HG02678 (cell line): Measurements from ENCODE around the gene R3HDM2.

Experiments used
- ATAC-seq: cut with Tn5 transposase; IDR thresholded peaks from one replicate; pipeline ENCODE4 v1.9.1; 2021; ENCODE audit warnings: mild to moderate bottlenecking, moderate library complexity; ENCODE audit not compliant: unreplicated experiment

R3HDM2 gene

DNA sequence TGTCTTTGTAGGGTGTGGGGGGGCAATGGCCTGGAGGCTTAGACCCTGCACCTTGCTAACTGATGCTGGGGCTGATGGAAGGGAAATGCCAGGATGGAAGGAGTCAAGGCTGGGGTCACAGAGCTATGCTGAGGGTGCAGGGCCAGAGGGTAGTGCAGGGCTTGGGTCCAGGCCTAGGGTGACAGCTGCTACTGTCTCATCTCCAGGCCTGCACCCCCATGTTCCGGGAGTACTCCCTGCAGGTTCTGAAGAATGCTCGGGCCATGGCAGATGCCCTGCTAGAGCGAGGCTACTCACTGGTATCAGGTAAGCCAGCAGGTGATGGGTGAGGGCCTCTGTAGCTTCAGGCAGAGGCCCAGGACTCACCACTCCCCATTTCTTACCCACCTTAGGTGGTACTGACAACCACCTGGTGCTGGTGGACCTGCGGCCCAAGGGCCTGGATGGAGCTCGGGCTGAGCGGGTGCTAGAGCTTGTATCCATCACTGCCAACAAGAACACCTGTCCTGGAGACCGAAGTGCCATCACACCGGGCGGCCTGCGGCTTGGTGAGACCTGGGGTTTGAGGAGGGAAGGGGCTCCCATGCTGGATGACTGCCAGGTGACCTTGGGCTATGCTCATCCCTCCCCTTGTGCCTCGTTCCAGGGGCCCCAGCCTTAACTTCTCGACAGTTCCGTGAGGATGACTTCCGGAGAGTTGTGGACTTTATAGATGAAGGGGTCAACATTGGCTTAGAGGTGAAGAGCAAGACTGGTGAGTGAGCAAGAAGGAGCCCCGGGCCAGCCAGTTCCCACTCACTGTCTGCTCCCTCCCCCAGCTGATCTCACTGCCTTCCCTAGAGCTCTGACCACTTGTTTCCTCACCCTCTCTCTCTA lies 197.2 kb downstream of the R3HDM2 start:
- no peak for ATAC-seq

DNA sequence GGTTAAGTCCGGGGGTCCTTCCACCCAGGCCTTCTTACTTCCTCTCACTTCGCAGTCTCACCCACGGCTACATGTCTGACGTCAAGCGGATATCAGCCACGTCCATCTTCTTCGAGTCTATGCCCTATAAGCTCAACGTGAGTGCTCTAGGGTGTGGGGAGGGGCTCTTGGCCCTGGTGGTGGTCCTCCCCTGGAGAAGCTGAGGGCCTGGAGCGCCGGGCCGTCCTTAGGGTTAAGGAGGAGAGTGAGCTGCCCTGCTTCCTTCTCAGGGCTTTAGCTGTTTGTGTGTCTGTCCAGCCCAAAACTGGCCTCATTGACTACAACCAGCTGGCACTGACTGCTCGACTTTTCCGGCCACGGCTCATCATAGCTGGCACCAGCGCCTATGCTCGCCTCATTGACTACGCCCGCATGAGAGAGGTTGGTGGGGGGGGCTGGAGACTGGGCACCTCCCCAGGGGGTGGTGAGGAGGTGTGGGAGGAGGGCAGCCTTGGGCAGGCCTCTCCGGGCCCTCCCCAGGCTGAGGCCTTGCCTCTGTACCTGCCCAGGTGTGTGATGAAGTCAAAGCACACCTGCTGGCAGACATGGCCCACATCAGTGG lies 198.6 kb downstream of the R3HDM2 start:
- ATAC-seq = no peak

GRCh38 chr12:57231276-57232021 lies 199.4 kb downstream of the R3HDM2 start:
- ATAC-seq = no peak

DNA sequence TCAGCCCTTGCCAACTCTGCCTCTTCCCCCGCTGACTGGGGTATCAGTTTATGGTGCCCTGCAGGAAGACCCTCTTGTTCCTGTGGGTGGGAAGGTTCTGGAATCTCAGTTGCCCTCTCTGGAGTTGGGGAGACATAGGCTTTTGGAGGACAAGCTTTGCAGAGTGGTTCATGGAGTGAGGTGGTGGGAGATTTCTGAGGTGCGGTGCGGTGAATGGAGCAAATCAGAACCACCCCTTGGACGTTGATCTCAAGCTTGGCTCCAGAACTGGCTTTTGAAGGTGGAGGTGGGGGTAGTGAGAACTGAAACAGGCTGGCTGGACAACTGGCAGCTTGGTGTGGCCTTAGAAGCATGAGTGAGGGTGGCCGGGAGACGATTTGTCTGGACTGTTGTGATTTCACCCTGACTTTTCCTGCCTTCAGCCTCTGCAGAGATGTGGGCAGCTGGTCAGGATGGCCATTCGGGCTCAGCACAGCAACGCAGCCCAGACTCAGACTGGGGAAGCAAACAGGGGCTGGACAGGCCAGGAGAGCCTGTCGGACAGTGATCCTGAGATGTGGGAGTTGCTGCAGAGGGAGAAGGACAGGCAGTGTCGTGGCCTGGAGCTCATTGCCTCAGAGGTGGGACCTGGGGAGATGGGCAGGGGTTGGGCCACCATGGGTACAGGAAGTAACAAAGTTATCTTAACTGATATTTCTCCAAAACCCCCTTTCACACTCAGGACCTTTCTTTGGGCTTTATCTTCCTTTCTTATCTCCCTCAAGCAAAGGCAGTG lies 200.3 kb downstream of the R3HDM2 start:
- ATAC-seq = no peak

DNA sequence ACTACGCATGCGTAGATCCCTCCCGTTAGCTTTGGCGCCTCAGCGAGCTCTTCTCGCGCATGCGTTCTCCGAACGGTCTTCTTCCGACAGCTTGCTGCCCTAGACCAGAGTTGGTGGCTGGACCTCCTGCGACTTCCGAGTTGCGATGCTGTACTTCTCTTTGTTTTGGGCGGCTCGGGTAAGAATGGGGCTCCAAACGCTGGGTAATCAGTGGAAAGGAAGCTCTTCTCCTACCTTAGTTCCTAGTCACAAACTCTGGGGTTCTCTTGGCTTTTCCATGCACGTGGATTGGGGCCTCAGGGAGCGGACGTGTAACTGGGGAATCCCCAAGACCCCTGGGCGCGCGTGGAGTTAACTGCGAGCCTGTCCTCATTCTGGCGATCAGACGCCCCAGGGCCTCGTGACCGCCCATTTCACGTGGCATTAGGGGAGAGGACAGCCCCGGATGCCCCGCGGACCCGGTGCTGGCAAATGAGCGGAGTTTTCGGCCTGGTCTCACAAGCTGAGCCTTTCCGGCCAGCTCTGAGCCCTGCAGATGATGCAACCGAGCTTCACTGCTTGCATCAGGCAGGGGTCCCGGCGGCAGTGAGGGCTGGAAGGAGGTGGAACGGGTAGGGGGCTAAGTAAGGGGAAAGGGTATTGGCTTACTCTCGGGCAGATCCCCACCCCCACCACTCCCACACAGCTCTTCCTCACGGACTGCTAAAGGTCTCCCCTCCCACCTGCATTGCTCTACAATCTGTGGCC lies 201.0 kb downstream of the R3HDM2 start, which contains the start of gene SHMT2:
Gene SHMT2 (plus strand): TSS at position 78 of the 747 bp plus-strand sequence. CDS start 68 bp downstream, at position 146.
- peak; percentile 68 for ATAC-seq

DNA sequence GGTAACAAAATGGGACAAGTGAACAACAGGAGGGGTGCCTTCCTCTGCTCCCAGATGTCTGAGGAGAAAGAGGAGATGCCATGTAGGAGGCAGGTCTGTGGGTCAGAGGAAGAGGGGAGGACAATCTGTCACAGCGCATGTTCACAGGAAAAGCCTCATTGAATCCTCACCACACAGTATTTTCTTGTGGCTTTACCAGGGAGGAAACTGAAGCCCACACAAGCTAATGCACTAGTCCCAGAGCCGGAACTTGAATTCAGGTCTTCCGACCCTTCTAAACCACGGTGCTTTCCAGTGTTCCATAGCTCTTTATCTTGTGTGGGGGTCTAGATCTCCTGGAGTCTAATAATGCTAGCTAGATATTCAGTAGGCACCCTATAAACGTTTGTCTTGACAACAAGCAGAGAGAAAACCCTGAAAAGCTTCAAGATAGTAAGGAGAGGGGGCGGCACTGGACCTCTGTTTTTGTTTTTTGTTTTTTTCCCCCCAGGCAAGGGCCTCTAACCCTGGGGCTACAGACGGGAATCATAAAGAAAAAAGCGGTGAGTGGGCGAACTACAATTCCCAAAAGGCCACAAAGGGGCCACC lies 201.7 kb downstream of the R3HDM2 start:
- ATAC-seq = peak; percentile 13

- ATAC-seq = no peak
Measured at GRCh38 chr12:57227315-57228115, 203.3 kb downstream of the R3HDM2 start.

- ATAC-seq = no peak
Measured at GRCh38 chr12:57226588-57227314, 204.1 kb downstream of the R3HDM2 start.

DNA sequence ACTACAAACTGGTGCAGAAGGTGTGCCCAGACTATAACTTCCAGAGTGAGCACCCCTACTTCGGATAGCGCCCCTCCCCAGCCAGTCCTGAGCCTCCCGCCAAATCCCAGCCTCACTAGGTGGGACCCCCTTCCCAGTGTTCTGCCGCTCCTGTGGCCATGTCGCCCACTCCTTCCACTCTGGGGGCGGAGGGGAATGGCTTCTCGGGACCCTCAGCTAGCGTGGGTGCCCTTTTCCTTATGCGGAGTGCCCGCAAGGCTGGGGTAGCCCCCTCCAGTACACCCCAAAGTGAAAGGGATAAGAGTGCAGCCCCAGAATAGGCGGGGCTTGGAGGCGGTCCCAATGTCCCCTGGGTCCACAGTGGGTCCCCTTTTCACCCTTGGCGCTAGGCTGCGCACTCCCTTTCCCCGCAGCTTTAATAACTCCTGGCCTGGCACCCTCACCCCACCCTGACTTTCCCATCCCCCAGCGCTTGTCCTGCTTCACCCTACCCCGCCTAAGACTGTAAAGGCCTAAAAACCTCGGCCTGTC lies 205.1 kb downstream of the R3HDM2 start:
- ATAC-seq = no peak

- ATAC-seq = no peak
Measured at GRCh38 chr12:57224973-57225679, 205.7 kb downstream of the R3HDM2 start.

- ATAC-seq = no peak
Measured at GRCh38 chr12:57224278-57224972, 206.4 kb downstream of the R3HDM2 start.

DNA sequence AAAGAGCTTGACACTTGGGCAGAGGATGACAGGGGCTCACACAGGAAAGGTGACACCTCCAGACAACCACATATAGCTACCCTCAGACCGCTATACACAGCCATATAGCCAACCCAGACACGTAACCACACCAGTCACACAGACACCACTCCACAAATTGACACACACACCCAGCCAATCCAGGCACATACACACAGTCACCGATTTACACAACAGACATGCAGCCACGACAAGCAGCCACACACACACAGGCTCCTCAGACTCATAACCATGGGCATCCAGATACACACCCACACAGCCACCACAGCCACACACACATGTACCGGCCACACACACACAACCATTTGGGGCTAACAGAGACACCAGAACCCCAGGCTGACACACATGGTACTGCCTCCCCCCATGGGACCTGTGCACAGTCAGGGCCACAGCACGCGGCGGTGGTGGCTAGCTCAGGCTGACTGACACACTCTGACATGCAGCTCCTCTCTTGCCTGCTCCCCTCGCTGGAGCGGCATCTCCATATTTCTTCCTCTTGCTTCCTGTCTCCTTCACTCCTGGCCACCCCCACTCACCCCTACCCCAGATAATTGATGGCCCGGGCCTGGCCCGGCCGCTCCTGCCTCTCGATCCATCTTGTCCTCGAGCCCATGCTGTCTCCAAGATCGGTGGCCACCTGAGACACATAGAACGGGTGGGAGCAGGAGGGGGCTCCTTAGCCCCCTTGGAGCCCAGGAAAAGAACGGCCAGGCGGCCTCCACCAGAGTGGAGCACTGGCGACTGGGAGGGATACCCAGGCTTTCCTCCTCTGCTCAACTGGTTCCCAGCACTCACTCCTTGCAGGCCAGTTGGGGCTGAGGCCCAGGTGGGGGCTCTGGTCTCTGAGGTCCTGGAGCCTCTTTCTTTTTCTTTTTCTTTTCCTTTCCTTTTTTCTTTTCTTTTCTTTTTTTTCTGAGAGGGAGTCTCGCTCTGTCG lies 207.4 kb downstream of the R3HDM2 start:
- ATAC-seq = no peak

DNA sequence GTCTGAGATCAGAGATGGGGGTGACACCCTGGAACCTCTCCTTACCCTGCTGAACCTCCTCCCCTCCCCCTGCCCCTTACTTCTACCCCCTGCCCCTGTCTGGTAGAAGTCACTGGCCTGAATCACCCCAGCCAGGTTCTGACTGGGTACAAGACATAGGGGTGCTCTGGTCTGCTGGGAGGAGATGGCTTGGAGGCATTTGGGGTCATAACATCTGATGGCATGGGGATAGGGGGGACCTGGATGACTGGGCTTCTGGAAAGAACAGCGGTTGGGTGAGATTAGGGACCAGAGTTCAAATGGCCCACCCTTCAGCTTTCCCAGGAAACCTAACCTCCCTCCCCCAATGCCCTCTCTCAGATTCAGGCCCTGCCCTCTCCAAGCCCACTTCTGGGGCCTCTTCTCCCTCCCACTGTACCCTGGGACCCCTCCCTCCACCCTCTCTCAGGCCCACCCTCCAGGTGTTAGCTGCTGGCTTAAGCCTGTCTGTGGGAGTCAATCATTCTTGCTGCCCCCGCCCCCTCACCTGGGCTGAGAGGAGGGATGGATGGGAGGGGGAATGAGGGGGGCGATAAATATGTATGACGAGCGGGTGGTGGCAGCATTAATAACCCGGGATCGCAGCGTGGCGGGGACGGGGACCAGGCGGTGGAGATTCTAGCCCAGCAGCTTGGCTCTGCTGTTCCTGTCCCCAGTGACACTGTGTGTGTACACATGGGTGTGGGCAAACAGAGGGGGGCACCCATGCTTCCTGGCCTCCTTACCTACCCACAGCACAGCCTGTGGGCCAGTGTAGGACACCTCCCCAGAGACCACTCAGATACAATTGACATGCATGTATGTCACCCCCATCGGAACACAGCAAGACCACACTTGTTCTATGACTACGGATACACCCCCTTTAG lies 208.3 kb downstream of the R3HDM2 start:
- ATAC-seq = no peak

DNA sequence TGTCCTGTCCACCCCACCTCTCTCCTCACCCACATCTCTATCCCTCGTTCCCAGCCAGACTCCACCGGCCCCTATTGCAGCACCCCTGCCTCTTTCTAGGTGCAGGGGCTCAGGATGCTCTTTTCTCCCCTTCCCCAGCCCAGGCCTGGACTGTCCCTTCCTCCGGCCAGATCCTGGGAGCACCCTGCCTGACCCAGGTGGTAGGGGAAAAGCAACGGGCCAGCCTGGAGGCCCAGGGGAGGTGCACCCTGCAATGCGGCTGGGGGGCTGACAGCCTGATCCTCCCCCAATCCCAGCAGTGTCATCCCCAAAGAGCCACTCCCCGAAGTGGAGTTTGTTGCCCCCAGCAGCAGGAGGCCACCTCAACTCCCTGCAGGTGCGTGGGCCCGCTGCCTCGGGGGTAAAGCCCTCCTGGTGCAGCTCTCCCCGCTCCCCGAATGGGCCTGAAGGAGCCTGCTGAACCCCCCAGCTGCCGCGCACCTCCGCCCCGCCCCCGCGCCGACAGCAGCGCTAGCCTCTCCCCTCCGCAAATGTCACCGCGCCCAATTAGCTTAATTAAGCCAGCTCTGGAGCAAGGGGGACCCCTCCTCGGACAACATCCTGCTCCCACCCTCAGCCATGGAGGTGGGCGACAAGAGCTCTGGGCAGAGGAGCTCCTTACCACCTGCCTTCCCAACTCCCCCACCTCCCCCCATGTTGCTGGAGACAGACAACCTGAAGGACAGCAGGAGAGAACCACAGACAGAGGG lies 209.5 kb downstream of the R3HDM2 start:
- ATAC-seq = no peak
